ENCODE data around the gene FOXJ3. TPM values are rescaled to one million over a fixed set of nuclear protein-coding genes. Genes with fewer than 3 reads are reported as not detected.

Gene FOXJ3
- total RNA-seq, 2 experiments from 2014 or later: 41.5 to 44.5 TPM

DNA sequence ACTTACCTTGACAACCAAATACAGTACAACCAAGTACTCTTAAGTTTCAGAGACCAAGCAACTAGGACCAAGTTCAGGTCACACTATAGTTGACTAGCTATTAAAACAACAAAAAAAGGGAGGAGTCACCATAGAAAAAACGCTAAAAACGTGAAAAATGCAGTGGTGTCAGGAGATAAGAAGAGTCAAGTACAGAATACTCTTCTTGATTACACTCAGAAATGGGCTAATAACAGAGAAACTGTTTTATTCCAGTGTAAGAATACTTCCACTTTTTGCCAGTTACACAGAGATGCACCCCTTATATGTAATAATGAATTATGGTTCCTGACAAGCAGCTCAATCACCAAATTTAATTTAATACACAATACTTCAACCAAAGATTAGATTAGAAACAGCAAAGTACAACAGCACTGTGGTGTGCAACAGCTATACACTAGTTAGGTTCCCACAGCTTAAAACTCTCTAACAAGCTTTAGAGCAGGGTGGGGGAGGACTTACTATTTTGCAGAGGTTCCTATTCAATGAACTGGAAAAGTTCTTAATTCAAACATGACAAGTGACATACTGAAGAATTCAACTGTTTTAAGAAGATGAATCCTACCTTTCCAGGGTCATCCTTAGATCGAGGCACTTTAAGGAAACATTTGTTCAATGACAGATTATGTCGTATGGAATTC lies 70.4 kb downstream of the FOXJ3 start:
- DNase-seq (no peak), ATAC-seq (no peak)
- ChIA-PET CTCF (interaction anchor here (1.2 kb wide), 1 partner anchor 91 kb away, joined by 6 read pairs; no protein-coding TSS in a partner anchor), POLR2A (no interaction called here)
- Mint-ChIP-seq H3K4me1 (ENCODE audit: low read depth) (peaks cover 8% of the 10 kb centered on the region), H3K4me3 (no peak overlapping the region), H3K27ac (no peak overlapping the region), H3K36me3 (ENCODE audit: low read depth) (peaks cover 38% of the 10 kb centered on the region), H3K27me3 (ENCODE audit: low read depth) (no peaks in the 10 kb centered on the region), H3K9me3 (ENCODE audit: insufficient read depth) (no peaks in the 10 kb centered on the region)

DNA sequence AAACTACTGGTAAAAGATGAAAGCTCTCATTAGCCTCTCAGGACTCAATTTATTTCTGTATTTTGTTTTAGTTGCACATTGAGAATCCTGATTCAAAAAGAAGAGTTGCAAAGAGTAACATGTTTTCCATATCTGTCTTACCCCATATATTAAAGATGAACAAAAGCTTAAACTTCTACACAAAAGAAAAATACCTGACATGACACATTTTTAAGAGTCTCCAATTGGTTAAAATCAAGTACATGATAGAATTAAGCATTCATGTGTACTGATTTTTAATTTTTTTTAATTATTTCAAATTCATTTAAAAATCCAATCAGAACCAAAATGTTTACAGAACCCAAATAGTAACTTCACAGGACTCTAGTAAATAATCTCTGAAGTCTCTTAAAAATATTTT lies 72.0 kb downstream of the FOXJ3 start:
- no peak for ATAC-seq
- peaks cover 37% of the 10 kb centered on the region for H3K36me3 Mint-ChIP-seq (ENCODE audit: low read depth)
- no peaks in the 10 kb centered on the region for H3K27me3 Mint-ChIP-seq (ENCODE audit: low read depth)
- no peaks in the 10 kb centered on the region for H3K9me3 Mint-ChIP-seq (ENCODE audit: insufficient read depth)
- H3K27ac Mint-ChIP-seq: no peak overlapping the region
- peaks cover 8% of the 10 kb centered on the region for H3K4me1 Mint-ChIP-seq (ENCODE audit: low read depth)
- ChIA-PET CTCF (no interaction called here), POLR2A (no interaction called here)
- no peak for DNase-seq
- no peak overlapping the region for H3K4me3 Mint-ChIP-seq

DNA sequence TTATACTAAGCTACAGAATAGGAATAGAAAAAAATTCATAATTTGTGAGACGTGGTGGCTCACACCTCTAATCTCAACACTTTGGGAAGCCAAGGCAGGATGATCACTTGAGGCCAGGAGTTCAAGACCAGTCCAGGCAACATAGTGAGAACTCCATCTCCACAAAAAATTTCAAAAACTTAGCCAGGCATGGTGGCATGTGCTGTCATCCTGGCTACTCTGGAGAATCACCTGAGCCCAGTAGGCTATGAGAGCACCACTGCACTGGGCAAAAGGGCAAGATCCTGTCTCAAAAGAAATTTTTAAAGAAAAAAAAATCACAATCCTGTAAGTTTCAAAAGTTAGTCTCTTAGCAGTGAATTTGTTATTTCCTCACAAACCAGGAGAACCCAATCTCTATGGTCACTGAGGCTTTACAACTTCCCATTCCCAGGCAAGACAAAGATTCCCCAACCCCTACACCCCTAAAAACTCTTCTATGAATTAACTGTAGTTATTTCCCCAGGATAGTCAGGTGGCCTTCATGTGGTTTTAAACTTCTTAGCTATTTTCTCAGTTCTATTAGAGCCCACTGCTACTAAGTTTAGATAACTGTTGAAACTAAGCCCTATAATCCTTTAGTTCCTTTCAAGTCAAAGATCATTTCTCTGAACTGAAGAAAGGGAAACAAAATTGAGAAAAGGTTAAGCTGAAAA lies 74.5 kb downstream of the FOXJ3 start:
- peaks cover 39% of the 10 kb centered on the region for H3K36me3 Mint-ChIP-seq (ENCODE audit: low read depth)
- H3K4me3 Mint-ChIP-seq: no peak overlapping the region
- H3K9me3 Mint-ChIP-seq (ENCODE audit: insufficient read depth): no peaks in the 10 kb centered on the region
- CTCF ChIA-PET: no interaction called here
- H3K27me3 Mint-ChIP-seq (ENCODE audit: low read depth): no peaks in the 10 kb centered on the region
- peaks cover 3% of the 10 kb centered on the region for H3K4me1 Mint-ChIP-seq (ENCODE audit: low read depth)
- POLR2A ChIA-PET: no interaction called here
- ATAC-seq (no peak), DNase-seq (no peak)
- no peak overlapping the region for H3K27ac Mint-ChIP-seq

DNA sequence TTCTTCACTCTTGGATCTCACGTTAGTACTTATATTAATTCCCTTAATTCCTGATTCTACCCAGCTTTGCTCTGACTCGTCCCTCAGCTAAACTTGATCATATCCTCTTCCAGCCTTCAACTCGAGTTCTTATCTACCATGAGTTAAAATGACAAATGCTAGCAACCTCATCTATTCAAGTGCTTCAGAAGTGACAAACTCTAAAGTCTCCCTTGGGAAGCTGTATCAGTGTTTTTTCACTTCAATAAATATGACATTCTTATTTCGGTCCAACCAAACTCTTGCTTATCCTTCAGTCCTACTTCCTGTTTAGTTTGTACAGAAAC lies 75.3 kb downstream of the FOXJ3 start:
- ChIA-PET CTCF (interaction anchor here (1.5 kb wide), 1 partner anchor 86 kb away, joined by 3 read pairs; no protein-coding TSS in a partner anchor), POLR2A (no interaction called here)
- DNase-seq (no peak), ATAC-seq (no peak)
- no peak overlapping the region for H3K4me3 Mint-ChIP-seq
- H3K36me3 Mint-ChIP-seq (ENCODE audit: low read depth): peaks cover 42% of the 10 kb centered on the region
- no peaks in the 10 kb centered on the region for H3K27me3 Mint-ChIP-seq (ENCODE audit: low read depth)
- H3K9me3 Mint-ChIP-seq (ENCODE audit: insufficient read depth): no peaks in the 10 kb centered on the region
- H3K4me1 Mint-ChIP-seq (ENCODE audit: low read depth): peaks cover 3% of the 10 kb centered on the region
- H3K27ac Mint-ChIP-seq: no peak overlapping the region

DNA sequence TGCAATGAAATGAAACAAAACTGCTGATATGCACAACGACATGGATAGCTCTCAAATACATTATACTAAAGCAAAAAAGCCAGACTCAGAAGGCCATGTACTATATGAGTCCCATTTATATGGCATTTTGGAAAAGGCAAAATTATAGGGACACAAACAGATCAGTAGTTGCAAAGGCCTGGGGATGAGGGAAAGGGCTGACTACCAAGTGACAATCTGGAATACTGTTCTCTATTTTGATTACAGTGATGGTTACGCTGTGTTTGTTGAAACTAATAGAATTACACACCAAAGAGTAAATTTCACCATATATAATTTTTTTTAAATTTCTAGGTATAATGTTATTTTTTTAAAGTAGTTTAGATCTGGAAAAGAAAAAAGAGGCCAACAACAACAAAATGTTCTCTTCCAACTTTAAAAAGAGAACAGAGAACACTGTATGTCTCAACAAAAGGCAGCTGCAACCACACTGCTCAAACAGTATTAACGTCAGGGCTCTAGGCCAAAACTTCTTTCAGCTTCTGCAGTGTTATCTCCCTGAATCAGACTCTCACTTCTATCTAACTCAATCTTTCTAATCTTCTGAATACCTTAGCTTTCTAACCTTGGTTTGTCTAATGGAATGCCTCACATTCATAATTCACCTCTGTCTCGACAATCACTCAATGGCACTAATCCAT lies 75.8 kb downstream of the FOXJ3 start:
- DNase-seq (no peak), ATAC-seq (no peak)
- Mint-ChIP-seq H3K36me3 (ENCODE audit: low read depth) (peaks cover 37% of the 10 kb centered on the region), H3K27me3 (ENCODE audit: low read depth) (no peaks in the 10 kb centered on the region), H3K4me1 (ENCODE audit: low read depth) (peaks cover 3% of the 10 kb centered on the region), H3K4me3 (no peak overlapping the region), H3K27ac (no peak overlapping the region), H3K9me3 (ENCODE audit: insufficient read depth) (no peaks in the 10 kb centered on the region)
- ChIA-PET POLR2A (no interaction called here), CTCF (interaction anchor here (1.0 to 1.5 kb wide), 2 partner anchors 85 to 86 kb away, joined by 3 read pairs; no protein-coding TSS in a partner anchor)

DNA sequence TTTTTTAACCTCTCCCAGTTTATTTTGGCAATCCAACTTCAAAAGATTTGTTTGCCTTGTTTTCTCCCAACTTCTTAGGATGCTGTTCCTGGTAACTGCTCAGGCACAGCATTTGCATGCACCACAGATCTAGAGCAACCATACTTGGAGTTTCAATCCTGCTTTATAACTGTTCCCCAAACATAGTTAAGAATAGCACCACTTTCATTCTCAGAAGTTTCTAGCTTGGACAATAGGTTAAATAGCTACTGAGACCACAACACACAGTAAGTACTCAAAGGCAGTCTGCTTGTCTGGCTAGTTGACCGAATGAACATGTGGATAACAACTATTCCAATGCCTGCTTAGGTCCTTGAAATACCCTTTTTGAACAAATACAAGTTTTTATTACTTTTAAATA lies 76.8 kb downstream of the FOXJ3 start:
- no peak overlapping the region for H3K27ac Mint-ChIP-seq
- CTCF ChIA-PET: interaction anchor here (1.0 to 1.5 kb wide), 2 partner anchors 85 to 86 kb away, joined by 3 read pairs; no protein-coding TSS in a partner anchor

DNA sequence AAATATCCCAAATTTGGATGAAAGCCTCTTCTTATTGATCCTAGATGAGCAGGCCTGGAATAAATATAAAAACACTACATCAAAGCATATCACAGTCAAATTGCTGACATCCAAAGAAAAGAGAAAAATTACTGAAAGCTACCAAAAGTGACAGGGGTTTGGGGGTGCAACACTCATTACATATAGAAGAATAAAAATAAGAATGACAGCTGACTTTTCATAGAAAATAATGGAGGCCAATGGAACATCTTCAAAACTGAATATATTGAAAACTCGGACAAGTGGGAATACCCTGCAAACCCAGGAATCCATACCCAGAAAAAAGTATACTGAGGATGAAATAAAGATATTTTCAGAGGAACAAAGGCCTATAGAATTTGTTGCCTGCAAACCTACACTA lies 84.0 kb downstream of the FOXJ3 start:
- ChIA-PET CTCF (no interaction called here), POLR2A (interaction anchor here (0.7 kb wide), 1 partner anchor 298 kb away, joined by 3 read pairs; no protein-coding TSS in a partner anchor)
- DNase-seq: no peak
- Mint-ChIP-seq H3K4me3 (no peak overlapping the region), H3K27me3 (ENCODE audit: low read depth) (no peaks in the 10 kb centered on the region), H3K9me3 (ENCODE audit: insufficient read depth) (peaks cover 9% of the 10 kb centered on the region), H3K27ac (no peak overlapping the region), H3K4me1 (ENCODE audit: low read depth) (no peaks in the 10 kb centered on the region), H3K36me3 (ENCODE audit: low read depth) (peaks cover 38% of the 10 kb centered on the region)
- ATAC-seq: no peak

More for the DNA sequence above, 76.8 kb downstream of the FOXJ3 start:
- no peak for ATAC-seq
- Mint-ChIP-seq H3K9me3 (ENCODE audit: insufficient read depth) (no peaks in the 10 kb centered on the region), H3K4me1 (ENCODE audit: low read depth) (peaks cover 3% of the 10 kb centered on the region), H3K4me3 (no peak overlapping the region), H3K27me3 (ENCODE audit: low read depth) (no peaks in the 10 kb centered on the region), H3K36me3 (ENCODE audit: low read depth) (peaks cover 30% of the 10 kb centered on the region)
- DNase-seq: no peak
- POLR2A ChIA-PET: no interaction called here

DNA sequence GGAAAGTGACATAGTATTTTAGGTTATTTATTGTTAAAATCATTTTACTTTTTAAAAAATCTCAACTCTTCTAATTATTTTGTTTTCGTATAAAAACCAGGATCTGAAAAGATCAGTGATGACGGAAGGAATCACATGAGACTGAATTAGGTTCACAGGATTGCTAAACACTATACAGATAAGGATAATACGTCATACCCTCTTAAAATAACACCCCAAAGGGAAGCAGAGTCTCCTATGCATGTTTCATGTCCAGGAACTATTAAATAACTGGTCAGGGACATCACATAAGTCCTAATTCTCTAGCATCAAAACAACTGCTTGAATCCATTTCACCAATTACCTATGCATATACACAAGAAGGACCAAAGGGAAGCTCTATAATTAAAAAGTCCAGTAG lies 84.9 kb downstream of the FOXJ3 start:
- ChIA-PET CTCF (interaction anchor here (1.2 kb wide), 1 partner anchor 76 kb away, joined by 4 read pairs; no protein-coding TSS in a partner anchor), POLR2A (no interaction called here)
- no peak for ATAC-seq
- Mint-ChIP-seq H3K36me3 (ENCODE audit: low read depth) (peaks cover 41% of the 10 kb centered on the region), H3K27me3 (ENCODE audit: low read depth) (no peaks in the 10 kb centered on the region), H3K9me3 (ENCODE audit: insufficient read depth) (peaks cover 9% of the 10 kb centered on the region), H3K4me3 (no peak overlapping the region), H3K4me1 (ENCODE audit: low read depth) (no peaks in the 10 kb centered on the region), H3K27ac (no peak overlapping the region)
- DNase-seq: no peak

DNA sequence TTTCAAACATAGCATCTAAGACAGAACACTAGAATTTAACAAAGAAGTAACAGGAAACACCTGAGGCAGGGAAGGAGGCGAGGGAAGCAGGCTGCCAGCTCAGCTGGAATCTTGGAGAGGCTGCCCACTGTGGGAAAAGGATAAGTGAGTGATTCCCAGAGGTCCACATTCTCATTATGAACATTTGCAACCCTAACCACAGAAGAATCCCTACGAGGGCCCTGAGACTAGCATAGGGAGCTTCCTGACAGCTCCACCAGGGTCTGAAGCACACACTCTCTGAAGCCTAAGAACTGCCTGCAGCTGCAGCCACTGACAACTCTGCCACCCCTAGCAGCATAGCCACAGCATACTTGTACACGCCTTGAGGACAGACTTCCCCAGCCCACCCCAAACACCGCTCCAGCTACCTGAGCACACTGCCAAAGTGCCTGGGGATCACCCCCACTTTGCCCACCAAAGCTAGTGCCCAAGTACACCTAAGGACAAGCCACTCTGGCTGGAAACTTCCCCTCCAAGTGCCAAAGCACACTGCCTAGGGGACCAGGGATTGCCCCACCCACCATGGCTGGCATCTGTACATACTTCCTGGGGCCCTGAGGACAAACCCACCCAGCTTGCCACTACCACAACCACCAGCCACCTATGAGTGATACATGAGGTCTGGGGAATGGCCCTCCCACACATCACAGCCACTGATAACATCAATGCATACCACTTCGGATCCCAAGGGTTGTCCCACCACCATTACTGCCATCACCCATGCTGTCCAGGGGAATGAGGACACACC lies 93.9 kb downstream of the FOXJ3 start:
- H3K36me3 Mint-ChIP-seq (ENCODE audit: low read depth): peaks cover 67% of the 10 kb centered on the region
- H3K4me3 Mint-ChIP-seq: no peak overlapping the region
- DNase-seq (no peak), ATAC-seq (no peak)
- H3K27me3 Mint-ChIP-seq (ENCODE audit: low read depth): no peaks in the 10 kb centered on the region
- POLR2A ChIA-PET: no interaction called here
- H3K9me3 Mint-ChIP-seq (ENCODE audit: insufficient read depth): peaks cover 53% of the 10 kb centered on the region
- no peak overlapping the region for H3K27ac Mint-ChIP-seq
- H3K4me1 Mint-ChIP-seq (ENCODE audit: low read depth): peaks cover 8% of the 10 kb centered on the region
- CTCF ChIA-PET: no interaction called here

DNA sequence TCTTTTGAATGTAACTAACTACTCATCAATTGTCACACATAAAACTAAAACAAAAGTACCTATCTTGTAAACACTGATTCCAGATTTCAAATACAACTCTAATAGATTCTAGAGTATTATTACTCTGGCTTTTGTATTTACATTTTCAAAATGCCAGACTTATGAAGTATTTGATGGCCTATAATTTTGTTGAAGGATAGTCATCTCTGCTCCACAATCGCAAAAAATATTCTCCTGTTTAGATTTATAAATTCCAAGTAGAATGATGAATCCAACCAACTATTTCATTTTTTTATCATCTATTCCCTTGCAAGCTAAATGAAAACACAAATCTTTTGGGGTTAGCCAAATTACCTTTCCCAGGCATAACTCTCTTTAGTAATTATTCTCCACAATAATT lies 95.5 kb downstream of the FOXJ3 start:
- Mint-ChIP-seq H3K4me1 (ENCODE audit: low read depth) (peaks cover 7% of the 10 kb centered on the region), H3K9me3 (ENCODE audit: insufficient read depth) (peaks cover 61% of the 10 kb centered on the region), H3K27me3 (ENCODE audit: low read depth) (no peaks in the 10 kb centered on the region), H3K4me3 (no peak overlapping the region), H3K27ac (no peak overlapping the region), H3K36me3 (ENCODE audit: low read depth) (peaks cover 72% of the 10 kb centered on the region)
- ATAC-seq (no peak), DNase-seq (no peak)
- POLR2A ChIA-PET: no interaction called here
- CTCF ChIA-PET: no interaction called here

DNA sequence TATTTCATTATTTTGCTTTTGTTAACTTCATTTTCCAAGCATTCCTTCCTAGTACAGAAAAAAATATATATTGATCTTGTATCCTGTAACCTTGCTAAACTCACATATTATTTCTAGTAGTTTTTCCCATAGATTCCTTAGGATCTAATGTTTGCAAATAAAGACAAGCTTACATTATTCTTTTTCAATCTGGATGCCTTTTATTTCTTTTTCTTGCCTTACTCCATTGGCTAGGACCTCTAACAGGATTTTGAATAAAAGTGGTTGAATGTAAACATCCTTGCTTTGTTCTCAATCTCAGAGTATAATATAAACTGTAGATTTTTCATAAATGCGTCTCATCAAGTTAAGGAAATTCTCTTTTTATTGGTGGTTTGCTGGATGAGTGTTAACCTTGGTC lies 96.0 kb downstream of the FOXJ3 start:
- ATAC-seq (no peak), DNase-seq (no peak)
- peaks cover 69% of the 10 kb centered on the region for H3K36me3 Mint-ChIP-seq (ENCODE audit: low read depth)
- ChIA-PET POLR2A (no interaction called here), CTCF (no interaction called here)
- H3K4me1 Mint-ChIP-seq (ENCODE audit: low read depth): peaks cover 6% of the 10 kb centered on the region
- peaks cover 61% of the 10 kb centered on the region for H3K9me3 Mint-ChIP-seq (ENCODE audit: insufficient read depth)
- no peaks in the 10 kb centered on the region for H3K27me3 Mint-ChIP-seq (ENCODE audit: low read depth)
- H3K4me3 Mint-ChIP-seq: no peak overlapping the region
- H3K27ac Mint-ChIP-seq: no peak overlapping the region

DNA sequence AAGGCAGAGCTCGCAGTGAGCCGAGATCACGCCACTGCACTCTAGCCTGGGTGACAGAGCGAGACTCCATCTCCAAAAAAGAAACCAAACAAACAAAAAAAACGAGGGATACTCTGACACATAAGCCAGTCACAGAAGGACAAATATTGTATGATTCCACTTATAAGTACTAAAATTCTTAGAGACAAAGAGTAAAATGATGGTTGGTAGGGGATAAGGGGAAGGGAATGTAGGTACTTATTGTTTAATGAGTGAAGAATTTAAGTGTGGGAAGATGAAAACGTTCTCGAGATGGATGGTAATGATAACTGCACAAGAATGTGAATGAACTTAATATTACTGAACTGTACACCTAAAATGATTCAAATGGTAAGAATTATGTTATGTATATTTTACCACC lies 103.8 kb downstream of the FOXJ3 start:
- peaks cover 8% of the 10 kb centered on the region for H3K9me3 Mint-ChIP-seq (ENCODE audit: insufficient read depth)

More for the DNA sequence above, 103.8 kb downstream of the FOXJ3 start:
- Mint-ChIP-seq H3K27ac (no peak overlapping the region), H3K36me3 (ENCODE audit: low read depth) (peaks cover 17% of the 10 kb centered on the region), H3K4me3 (no peak overlapping the region), H3K4me1 (ENCODE audit: low read depth) (no peaks in the 10 kb centered on the region), H3K27me3 (ENCODE audit: low read depth) (no peaks in the 10 kb centered on the region)
- ATAC-seq (no peak), DNase-seq (no peak)
- CTCF ChIA-PET: no interaction called here
- POLR2A ChIA-PET: no interaction called here
